ENCODE data around the gene EMD. TPM values are rescaled to one million over a fixed set of nuclear protein-coding genes. Genes with fewer than 3 reads are reported as not detected.

EMD gene
- total and polyA plus RNA-seq, 2 of the 13 experiments (the other 11 are each of a cell fraction or from before 2014, with no cell fraction given), result 14.5 to 14.9 TPM

DNA sequence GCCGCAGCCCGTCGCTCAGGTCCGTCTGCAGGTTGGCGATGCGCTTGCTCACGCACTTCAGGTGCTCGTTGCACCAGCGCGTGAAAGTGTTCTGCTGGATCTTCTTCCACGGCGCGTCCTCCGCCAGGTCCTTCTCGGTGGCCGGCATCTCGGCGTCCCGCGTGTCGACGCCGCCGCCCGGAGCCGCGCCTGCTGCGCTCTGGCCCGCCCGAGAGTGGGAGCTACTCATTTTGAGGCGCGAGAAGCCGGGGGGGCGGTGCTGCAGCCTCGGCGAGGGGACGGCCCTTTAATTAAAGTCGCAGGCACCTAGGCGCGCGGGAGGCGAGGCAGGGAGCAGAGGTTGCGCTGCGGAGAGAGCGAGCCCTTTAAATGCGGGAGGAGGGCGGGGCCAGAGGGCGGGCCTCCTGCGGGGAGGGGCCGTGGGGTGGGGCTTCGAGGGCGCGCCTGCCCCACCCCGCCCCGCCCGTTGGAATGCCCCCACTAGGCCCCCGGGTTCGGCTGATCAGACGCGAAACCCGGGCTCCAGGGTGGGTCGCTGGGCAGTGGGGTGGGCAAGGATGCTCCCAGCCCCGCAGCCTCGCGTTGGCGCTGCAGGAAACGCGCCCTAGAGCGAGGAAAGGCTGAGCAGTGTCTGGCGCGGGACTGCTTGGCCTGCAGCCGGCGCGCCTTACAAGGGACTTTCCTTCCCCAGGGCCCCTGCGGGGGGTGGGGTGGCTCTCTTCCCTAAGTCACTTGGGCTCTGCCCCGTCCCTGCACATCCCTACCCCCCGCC is 7.9 kb upstream of the EMD start (continued):
- TF ChIP-seq PCBP1 (IDR thresholded peaks at IDR 0.05; ENCODE audit: borderline replicate concordance, low read depth, low read length) (no peak), ZNF331 (CRISPR knock-in tag; IDR thresholded peaks at IDR 0.05) (0 out of 2 replicates have a peak, but pooled peaks have one; percentile 22), ZBTB1 (CRISPR knock-in tag; IDR thresholded peaks at IDR 0.05; ENCODE audit: borderline replicate concordance) (no peak), PAF1 (CRISPR knock-in tag; IDR thresholded peaks at IDR 0.05) (no peak), TAF15 (IDR thresholded peaks at IDR 0.05; ENCODE audit: low read depth, low read length, poor library complexity, severe bottlenecking) (peak; percentile 63), SKIL (CRISPR knock-in tag; IDR thresholded peaks at IDR 0.05; ENCODE audit: borderline replicate concordance) (peak; percentile 36; the same call in 1 of the 2 replicates), ZNF12 (CRISPR knock-in tag; IDR thresholded peaks at IDR 0.05) (no peak), MEF2D (CRISPR knock-in tag; IDR thresholded peaks at IDR 0.05) (0 out of 2 replicates have a peak, but pooled peaks have one; percentile 26), CBX1 (IDR thresholded peaks at IDR 0.05; ENCODE audit: low read depth) (peak; percentile 56), SMAD1 (CRISPR knock-in tag; IDR thresholded peaks at IDR 0.05; ENCODE audit: borderline replicate concordance, low read depth) (no peak), DNMT1 (CRISPR knock-in tag; IDR thresholded peaks at IDR 0.05) (0 out of 2 replicates have a peak, but pooled peaks have one; percentile 36), ZNF18 (CRISPR knock-in tag; IDR thresholded peaks at IDR 0.05; ENCODE audit: insufficient replicate concordance) (peak; percentile 46), KLF9 (CRISPR knock-in tag; IDR thresholded peaks at IDR 0.05; ENCODE audit: low read depth) (0 out of 2 replicates have a peak, but pooled peaks have one; percentile 31), FIP1L1 (IDR thresholded peaks at IDR 0.05; ENCODE audit: borderline replicate concordance, insufficient read depth, low read depth, low read length) (no peak), NR1H2 (CRISPR knock-in tag; IDR thresholded peaks at IDR 0.05; ENCODE audit: borderline replicate concordance, low read depth) (no peak), ZNF232 (CRISPR knock-in tag; IDR thresholded peaks at IDR 0.05; ENCODE audit: borderline replicate concordance) (no peak), EEA1 (CRISPR knock-in tag; IDR thresholded peaks at IDR 0.05; ENCODE audit: borderline replicate concordance) (peak; percentile 29; the same call in 1 of the 2 replicates), WIZ (CRISPR knock-in tag; IDR thresholded peaks at IDR 0.05) (0 out of 2 replicates have a peak, but pooled peaks have one; percentile 51), CREB3 (CRISPR knock-in tag; IDR thresholded peaks at IDR 0.05) (no peak), IKZF5 (CRISPR knock-in tag; IDR thresholded peaks at IDR 0.05) (peak; percentile 69; the same call in 1 of the 2 replicates)
- TF ChIP-seq, protein P1, sequence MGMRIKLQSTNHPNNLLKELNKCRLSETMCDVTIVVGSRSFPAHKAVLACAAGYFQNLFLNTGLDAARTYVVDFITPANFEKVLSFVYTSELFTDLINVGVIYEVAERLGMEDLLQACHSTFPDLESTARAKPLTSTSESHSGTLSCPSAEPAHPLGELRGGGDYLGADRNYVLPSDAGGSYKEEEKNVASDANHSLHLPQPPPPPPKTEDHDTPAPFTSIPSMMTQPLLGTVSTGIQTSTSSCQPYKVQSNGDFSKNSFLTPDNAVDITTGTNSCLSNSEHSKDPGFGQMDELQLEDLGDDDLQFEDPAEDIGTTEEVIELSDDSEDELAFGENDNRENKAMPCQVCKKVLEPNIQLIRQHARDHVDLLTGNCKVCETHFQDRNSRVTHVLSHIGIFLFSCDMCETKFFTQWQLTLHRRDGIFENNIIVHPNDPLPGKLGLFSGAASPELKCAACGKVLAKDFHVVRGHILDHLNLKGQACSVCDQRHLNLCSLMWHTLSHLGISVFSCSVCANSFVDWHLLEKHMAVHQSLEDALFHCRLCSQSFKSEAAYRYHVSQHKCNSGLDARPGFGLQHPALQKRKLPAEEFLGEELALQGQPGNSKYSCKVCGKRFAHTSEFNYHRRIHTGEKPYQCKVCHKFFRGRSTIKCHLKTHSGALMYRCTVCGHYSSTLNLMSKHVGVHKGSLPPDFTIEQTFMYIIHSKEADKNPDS (CRISPR knock-in tag; IDR thresholded peaks at IDR 0.05), result no peak
